Smooth muscle cell (in vitro differentiated cells): ENCODE results near the gene ASH1L. TPM values are rescaled to one million over a fixed set of nuclear protein-coding genes. Genes with fewer than 3 reads are reported as not detected.

Experiments
- DNase-seq: peaks from one replicate; lab custom pipeline; 2025; ENCODE audit not compliant: unreplicated experiment; lab: John Stamatoyannopoulos, UW
- H2AFZ ChIP-seq: fragments of 200-600 bp; sonication (generic); 2 replicates; pipeline ENCODE4 v1.6.0; 2016; ENCODE audit warnings: antibody characterized with exemption, low read depth, mild to moderate bottlenecking
- H3F3A ChIP-seq: fragments of 200-600 bp; sonication (generic); 2 replicates; pipeline ENCODE4 v1.6.0; 2017; ENCODE audit warnings: antibody characterized with exemption, low read depth
- H3K27ac ChIP-seq: fragments of 200-600 bp; sonication (generic); 2 replicates; pipeline ENCODE4 v1.5.1; 2016; ENCODE audit warnings: low read depth, mild to moderate bottlenecking
- H3K27me3 ChIP-seq: fragments of 200-600 bp; sonication (generic); 2 replicates; pipeline ENCODE4 v1.6.1; 2016; ENCODE audit warnings: low read depth, mild to moderate bottlenecking
- H3K36me3 ChIP-seq: fragments of 200-600 bp; sonication (generic); 2 replicates; pipeline ENCODE4 v1.5.1; 2016; ENCODE audit warnings: low read depth
- H3K4me1 ChIP-seq: fragments of 200-600 bp; sonication (generic); 2 replicates; pipeline ENCODE4 v1.5.1; 2016; ENCODE audit warnings: low read depth
- H3K4me2 ChIP-seq: fragments of 200-600 bp; sonication (generic); 2 replicates; pipeline ENCODE4 v1.6.0; 2016; ENCODE audit warnings: mild to moderate bottlenecking
- H3K4me3 ChIP-seq: fragments of 200-600 bp; sonication (generic); 2 replicates; pipeline ENCODE4 v1.5.1; 2016; ENCODE audit warnings: mild to moderate bottlenecking
- H3K79me2 ChIP-seq: fragments of 200-600 bp; sonication (generic); 2 replicates; pipeline ENCODE4 v1.6.0; 2016; ENCODE audit warnings: low read depth, mild to moderate bottlenecking
- H3K9ac ChIP-seq: fragments of 200-600 bp; sonication (generic); 2 replicates; pipeline ENCODE4 v1.6.0; 2016; ENCODE audit warnings: low read depth
- H3K9me3 ChIP-seq: fragments of 200-600 bp; sonication (generic); replicated peaks from 2 replicates; pipeline ENCODE4 v1.5.1; 2016; ENCODE audit warnings: low read depth
- H4K20me1 ChIP-seq: fragments of 200-600 bp; sonication (generic); 2 replicates; pipeline ENCODE4 v1.6.0; 2016; ENCODE audit warnings: low read depth
- CTCF ChIP-seq: fragments of 200-600 bp; sonication (generic); IDR thresholded peaks from 2 replicates; pipeline ENCODE4 v1.5.1; 2017; ENCODE audit warnings: borderline replicate concordance, mild to moderate bottlenecking, antibody characterized with exemption; ENCODE audit not compliant: insufficient read depth, poor library complexity, severe bottlenecking
- WGBS: methylation state at CpG from one replicate; pipeline ENCODE4 v1.1.7; 2016; ENCODE audit warnings: low lambda C conversion rate; 5-methylcytosine and 5-hydroxymethylcytosine counted together
- microRNA counts: library from miRNA; unstranded; fragments of <30 nt; microRNA quantifications from one replicate; lab custom pipeline; 2016
- microRNA-seq: library from miRNA; unstranded; fragments of <30 nt; microRNA quantifications from one replicate; pipeline ENCODE4, GENCODE V29; 2016; ENCODE audit warnings: borderline number of aligned reads
- polyA plus RNA-seq: library from polyadenylated mRNA; unstranded; fragments of >200 nt; fragmentation: Nextera tagmentation; extraction: Ambion mirVana; gene quantifications from 2 replicates; pipeline ENCODE4 v1.2.1, GENCODE V29; 2016
- small RNA-seq: library from RNA; depleted of rRNA; stranded (forward); fragments of <200 nt; gene quantifications from one replicate; pipeline ENCODE3, GENCODE V24; 2014
- total RNA-seq: library from RNA; depleted of rRNA; stranded (reverse); fragments of >200 nt; gene quantifications from 2 replicates; pipeline ENCODE4 v1.2.3, GENCODE V29; 2014

ASH1L gene
- total and polyA plus RNA-seq, 2 experiments from 2014 or later: 9.2 to 38.7 TPM

- no peaks in the 10 kb centered on the region for H4K20me1 ChIP-seq
- H2AFZ ChIP-seq: no peak overlapping the region
- H3K4me3 ChIP-seq: no peak overlapping the region
- H3K27me3 ChIP-seq: peaks cover 4% of the 10 kb centered on the region
- no peaks in the 10 kb centered on the region for H3K4me1 ChIP-seq
- no peak for DNase-seq
- no peak overlapping the region for H3K9ac ChIP-seq
- no peaks in the 10 kb centered on the region for H3K36me3 ChIP-seq
- H3K9me3 ChIP-seq: no peaks in the 10 kb centered on the region
- H3F3A ChIP-seq: no peaks in the 10 kb centered on the region
- H3K27ac ChIP-seq: no peak overlapping the region
- no peaks in the 10 kb centered on the region for H3K79me2 ChIP-seq
- no peak overlapping the region for H3K4me2 ChIP-seq
- WGBS: 93% methylated on average over 21 of the region's 21 CpGs
- no peak for TF ChIP-seq CTCF
Observed at GRCh38 chr1:155287987-155288543, 274.5 kb downstream of the ASH1L start.

GRCh38 chr1:155286544-155286943, 276.1 kb downstream of the ASH1L start:
- no peak overlapping the region for H3K4me3 ChIP-seq
- no peak overlapping the region for H3K27ac ChIP-seq
- TF ChIP-seq CTCF: no peak
- no peaks in the 10 kb centered on the region for H3K9me3 ChIP-seq
- DNase-seq: no peak
- H3K4me2 ChIP-seq: no peak overlapping the region
- no peaks in the 10 kb centered on the region for H3K4me1 ChIP-seq
- H3F3A ChIP-seq: no peaks in the 10 kb centered on the region
- H4K20me1 ChIP-seq: no peaks in the 10 kb centered on the region
- no peaks in the 10 kb centered on the region for H3K79me2 ChIP-seq
- no peaks in the 10 kb centered on the region for H3K36me3 ChIP-seq
- H3K9ac ChIP-seq: no peak overlapping the region
- no peaks in the 10 kb centered on the region for H3K27me3 ChIP-seq
- H2AFZ ChIP-seq: no peak overlapping the region
- WGBS: 100% methylated on average over 2 of the region's 2 CpGs

GRCh38 chr1:155285631-155286044, 277.0 kb downstream of the ASH1L start:
- TF ChIP-seq CTCF: no peak
- Histone ChIP-seq H3F3A (no peaks in the 10 kb centered on the region), H3K4me1 (no peaks in the 10 kb centered on the region), H4K20me1 (no peaks in the 10 kb centered on the region), H3K4me2 (no peak overlapping the region), H2AFZ (no peak overlapping the region), H3K4me3 (no peak overlapping the region), H3K27me3 (no peaks in the 10 kb centered on the region), H3K79me2 (no peaks in the 10 kb centered on the region), H3K9me3 (no peaks in the 10 kb centered on the region), H3K9ac (no peak overlapping the region), H3K36me3 (no peaks in the 10 kb centered on the region), H3K27ac (no peak overlapping the region)
- 93% methylated on average over 18 of the region's 18 CpGs for WGBS
- DNase-seq: no peak

MicroRNAs encoded within 50 kb of the gene (microRNA counts, 767-probe panel; counts per million panel counts)
- microRNA hsa-miR-555 (lab: Ali Mortazavi, UCI): 183 counts per million

Small RNA genes lying within 50 kb of the gene (microRNA-seq; reads per million reads assigned to microRNA genes)
- not detected for gene MIR555

Small RNA genes lying within 50 kb of the gene (small RNA-seq; reads per million reads assigned to genes)
- gene AL353807.4 (not detected), gene RNU6-106P (not detected), gene RNU6-1297P (not detected)

Other genes starting within 250 kb of the ASH1L start
- gene RUSC1, start 241.9 kb downstream of the ASH1L start, total RNA-seq: 28.6 and 28.7 TPM in 2 replicates
- gene RUSC1, start 241.9 kb downstream of the ASH1L start, polyA plus RNA-seq: 33.2 and 42.6 TPM in 2 replicates
- 13.3 and 17.5 TPM in 2 replicates for gene MSTO1, start 47.4 kb upstream of the ASH1L start, total RNA-seq
- 36.5 and 41.2 TPM in 2 replicates for gene MSTO1, start 47.4 kb upstream of the ASH1L start, polyA plus RNA-seq
- gene YY1AP1, start 126.0 kb upstream of the ASH1L start, total RNA-seq: 33.9 and 36.5 TPM in 2 replicates
- 27.8 and 29.7 TPM in 2 replicates for gene YY1AP1, start 126.0 kb upstream of the ASH1L start, polyA plus RNA-seq
- 60.2 and 86.3 TPM in 2 replicates for gene DAP3, start 126.3 kb upstream of the ASH1L start, total RNA-seq
- 61.2 and 64.5 TPM in 2 replicates for gene DAP3, start 126.3 kb upstream of the ASH1L start, polyA plus RNA-seq